ENCODE data around the gene SAT2. TPM values are rescaled to one million over a fixed set of nuclear protein-coding genes. Genes with fewer than 3 reads are reported as not detected.

Gene SAT2
- 10 to 100 TPM; 14.3 to 16.9 TPM for total RNA-seq

DNA sequence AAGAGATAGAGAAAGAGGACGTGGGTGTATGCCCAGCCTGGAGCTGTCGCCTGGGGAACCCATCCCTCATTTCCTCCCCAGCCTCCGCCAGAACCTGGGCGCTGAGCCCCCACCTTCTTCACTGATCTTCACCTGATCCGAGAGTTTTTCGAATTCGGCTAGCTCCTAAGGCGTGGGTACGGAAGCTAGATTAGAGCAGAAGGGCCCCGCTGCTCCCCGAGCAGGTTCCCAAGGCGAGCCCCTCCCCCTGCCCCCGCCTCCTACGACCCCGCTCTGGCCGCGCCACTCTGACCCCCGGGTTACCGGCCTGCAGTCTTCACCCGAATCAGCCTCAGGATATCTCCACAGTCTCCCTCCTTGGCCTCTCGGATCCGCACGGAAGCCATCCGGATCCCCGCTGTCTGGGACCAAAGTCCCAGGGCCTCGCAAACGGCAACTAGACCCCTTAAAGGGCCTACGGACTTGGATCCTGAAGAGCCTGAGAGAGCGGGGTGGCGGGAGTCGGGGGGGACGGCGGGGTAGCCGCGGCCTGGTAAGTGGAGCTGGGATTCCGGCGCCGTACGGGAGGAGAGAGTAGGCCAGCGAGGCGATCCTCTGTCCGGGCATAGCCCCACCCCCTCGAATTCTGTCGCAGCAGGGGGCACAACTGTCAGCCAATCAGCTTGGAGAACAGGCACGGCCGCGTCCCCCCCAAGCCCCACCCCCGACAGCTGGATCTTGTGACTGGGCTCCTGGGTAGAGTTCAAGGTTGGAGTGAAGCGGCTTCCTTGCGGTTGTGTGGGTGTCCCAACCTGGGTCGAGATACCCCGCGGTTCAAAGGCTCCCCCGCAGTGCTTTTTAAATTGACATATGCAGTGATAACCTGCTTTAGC is at the start of gene SAT2:
TSS of gene SAT2 (minus strand) at position 572 of the 872 bp plus-strand sequence. CDS start at position 386, 186 bp downstream.
- intact Hi-C loops (cut with micrococcal nuclease), result loop anchor here (1.0 kb wide), 1 partner anchor 12 kb away; no protein-coding TSS in a partner anchor
- H3K36me3 Mint-ChIP-seq (ENCODE audit: low read depth), result peaks cover 1% of the 10 kb centered on the region
- H3K4me3 Mint-ChIP-seq, result peak within 1 kb of the TSS; percentile 88
- H3K27me3 Mint-ChIP-seq (ENCODE audit: low read depth), result no peaks in the 10 kb centered on the region
- CTCF ChIA-PET, result interaction anchor here (1.0 to 2.7 kb wide), 6 partner anchors 13 to 59 kb away, joined by 3 to 20 read pairs (median 5); partner anchors contain the start of genes FXR2, SOX15 and TP53
- no peaks in the 10 kb centered on the region for H3K9me3 Mint-ChIP-seq
- peak; percentile 86 for DNase-seq
- peak within 1 kb of the TSS; percentile 30 for H3K27ac Mint-ChIP-seq
- H3K4me1 Mint-ChIP-seq (ENCODE audit: low read depth), result peaks cover 7% of the 10 kb centered on the region

- no peak for DNase-seq
- Mint-ChIP-seq H3K27ac (no peak overlapping the region), H3K4me1 (ENCODE audit: low read depth) (peaks cover 2% of the 10 kb centered on the region), H3K4me3 (no peak overlapping the region), H3K9me3 (peaks cover 9% of the 10 kb centered on the region), H3K27me3 (ENCODE audit: low read depth) (no peaks in the 10 kb centered on the region), H3K36me3 (ENCODE audit: low read depth) (peaks cover 33% of the 10 kb centered on the region)
- CTCF ChIA-PET, result no interaction called here
- intact Hi-C loops (cut with micrococcal nuclease), result no loop called here
Measured at GRCh38 chr17:7676533-7676932, 48.9 kb upstream of the SAT2 start.

DNA sequence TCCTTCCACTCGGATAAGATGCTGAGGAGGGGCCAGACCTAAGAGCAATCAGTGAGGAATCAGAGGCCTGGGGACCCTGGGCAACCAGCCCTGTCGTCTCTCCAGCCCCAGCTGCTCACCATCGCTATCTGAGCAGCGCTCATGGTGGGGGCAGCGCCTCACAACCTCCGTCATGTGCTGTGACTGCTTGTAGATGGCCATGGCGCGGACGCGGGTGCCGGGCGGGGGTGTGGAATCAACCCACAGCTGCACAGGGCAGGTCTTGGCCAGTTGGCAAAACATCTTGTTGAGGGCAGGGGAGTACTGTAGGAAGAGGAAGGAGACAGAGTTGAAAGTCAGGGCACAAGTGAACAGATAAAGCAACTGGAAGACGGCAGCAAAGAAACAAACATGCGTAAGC is 47.3 kb upstream of the SAT2 start:
- no peak overlapping the region for H3K4me3 Mint-ChIP-seq
- CTCF ChIA-PET, result interaction anchor here (0.6 to 1.1 kb wide), 2 partner anchors 47 to 258 kb away, joined by 3 to 4 read pairs; partner anchors contain the start of gene SAT2
- peaks cover 2% of the 10 kb centered on the region for H3K4me1 Mint-ChIP-seq (ENCODE audit: low read depth)
- no peak for DNase-seq
- peaks cover 40% of the 10 kb centered on the region for H3K36me3 Mint-ChIP-seq (ENCODE audit: low read depth)
- peaks cover 9% of the 10 kb centered on the region for H3K9me3 Mint-ChIP-seq
- intact Hi-C loops (cut with micrococcal nuclease), result no loop called here
- H3K27ac Mint-ChIP-seq, result no peak overlapping the region
- no peaks in the 10 kb centered on the region for H3K27me3 Mint-ChIP-seq (ENCODE audit: low read depth)

DNA sequence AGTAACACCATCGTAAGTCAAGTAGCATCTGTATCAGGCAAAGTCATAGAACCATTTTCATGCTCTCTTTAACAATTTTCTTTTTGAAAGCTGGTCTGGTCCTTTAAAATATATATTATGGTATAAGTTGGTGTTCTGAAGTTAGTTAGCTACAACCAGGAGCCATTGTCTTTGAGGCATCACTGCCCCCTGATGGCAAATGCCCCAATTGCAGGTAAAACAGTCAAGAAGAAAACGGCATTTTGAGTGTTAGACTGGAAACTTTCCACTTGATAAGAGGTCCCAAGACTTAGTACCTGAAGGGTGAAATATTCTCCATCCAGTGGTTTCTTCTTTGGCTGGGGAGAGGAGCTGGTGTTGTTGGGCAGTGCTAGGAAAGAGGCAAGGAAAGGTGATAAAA is 45.6 kb upstream of the SAT2 start:
- CTCF ChIA-PET, result interaction anchor here (0.6 to 1.9 kb wide), 17 partner anchors 12 to 320 kb away, joined by 3 to 7 read pairs (median 3); partner anchors contain the start of genes DNAH2, SAT2 and TP53
- no peak overlapping the region for H3K27ac Mint-ChIP-seq
- intact Hi-C loops (cut with micrococcal nuclease), result no loop called here
- peaks cover 2% of the 10 kb centered on the region for H3K4me1 Mint-ChIP-seq (ENCODE audit: low read depth)
- peak; percentile 71 for DNase-seq
- no peaks in the 10 kb centered on the region for H3K27me3 Mint-ChIP-seq (ENCODE audit: low read depth)
- H3K36me3 Mint-ChIP-seq (ENCODE audit: low read depth), result peaks cover 42% of the 10 kb centered on the region
- H3K9me3 Mint-ChIP-seq, result peaks cover 9% of the 10 kb centered on the region
- no peak overlapping the region for H3K4me3 Mint-ChIP-seq

- DNase-seq, result no peak
- Mint-ChIP-seq H3K27ac (no peak overlapping the region), H3K4me1 (ENCODE audit: low read depth) (no peaks in the 10 kb centered on the region), H3K9me3 (peaks cover 3% of the 10 kb centered on the region), H3K4me3 (no peak overlapping the region), H3K27me3 (ENCODE audit: low read depth) (no peaks in the 10 kb centered on the region), H3K36me3 (ENCODE audit: low read depth) (peaks cover 25% of the 10 kb centered on the region)
- CTCF ChIA-PET, result interaction anchor here (0.6 kb wide), 1 partner anchor 299 kb away, joined by 3 read pairs; no protein-coding TSS in a partner anchor
- intact Hi-C loops (cut with micrococcal nuclease), result no loop called here
Measured at GRCh38 chr17:7668482-7668881, 40.9 kb upstream of the SAT2 start.

GRCh38 chr17:7667656-7668406 is 40.2 kb upstream of the SAT2 start:
- DNase-seq, result no peak
- no peaks in the 10 kb centered on the region for H3K9me3 Mint-ChIP-seq
- no peak overlapping the region for H3K4me3 Mint-ChIP-seq
- no peaks in the 10 kb centered on the region for H3K4me1 Mint-ChIP-seq (ENCODE audit: low read depth)
- intact Hi-C loops (cut with micrococcal nuclease), result no loop called here
- H3K27me3 Mint-ChIP-seq (ENCODE audit: low read depth), result no peaks in the 10 kb centered on the region
- H3K27ac Mint-ChIP-seq, result no peak overlapping the region
- peaks cover 20% of the 10 kb centered on the region for H3K36me3 Mint-ChIP-seq (ENCODE audit: low read depth)
- CTCF ChIA-PET, result interaction anchor here (0.6 to 1.0 kb wide), 2 partner anchors 20 to 58 kb away, joined by 3 to 4 read pairs; partner anchors contain the start of gene TP53

- intact Hi-C loops (cut with micrococcal nuclease), result no loop called here
- H3K36me3 Mint-ChIP-seq (ENCODE audit: low read depth), result no peaks in the 10 kb centered on the region
- H3K4me1 Mint-ChIP-seq (ENCODE audit: low read depth), result peaks cover under 1% of the 10 kb centered on the region
- peaks cover 6% of the 10 kb centered on the region for H3K27me3 Mint-ChIP-seq (ENCODE audit: low read depth)
- no peak for DNase-seq
- H3K4me3 Mint-ChIP-seq, result no peak overlapping the region
- H3K9me3 Mint-ChIP-seq, result no peaks in the 10 kb centered on the region
- CTCF ChIA-PET, result interaction anchor here (0.6 to 2.4 kb wide), 3 partner anchors 17 to 57 kb away, joined by 3 to 9 read pairs (median 3); no protein-coding TSS in a partner anchor
- H3K27ac Mint-ChIP-seq, result no peak overlapping the region
Measured at GRCh38 chr17:7656958-7657609, 29.5 kb upstream of the SAT2 start.

GRCh38 chr17:7655541-7655840 is 27.9 kb upstream of the SAT2 start:
- no peak overlapping the region for H3K4me3 Mint-ChIP-seq
- H3K4me1 Mint-ChIP-seq (ENCODE audit: low read depth), result peaks cover 10% of the 10 kb centered on the region
- no peak for DNase-seq
- no peak overlapping the region for H3K27ac Mint-ChIP-seq
- H3K9me3 Mint-ChIP-seq, result no peaks in the 10 kb centered on the region
- intact Hi-C loops (cut with micrococcal nuclease), result no loop called here
- peaks cover 15% of the 10 kb centered on the region for H3K27me3 Mint-ChIP-seq (ENCODE audit: low read depth)
- CTCF ChIA-PET, result interaction anchor here (0.6 to 2.4 kb wide), 2 partner anchors 23 to 75 kb away, joined by 4 to 9 read pairs; no protein-coding TSS in a partner anchor
- no peaks in the 10 kb centered on the region for H3K36me3 Mint-ChIP-seq (ENCODE audit: low read depth)

- CTCF ChIA-PET, result interaction anchor here (0.6 to 2.4 kb wide), 2 partner anchors 22 to 76 kb away, joined by 4 to 9 read pairs; no protein-coding TSS in a partner anchor
- peaks cover 15% of the 10 kb centered on the region for H3K4me1 Mint-ChIP-seq (ENCODE audit: low read depth)
- peaks cover 20% of the 10 kb centered on the region for H3K27me3 Mint-ChIP-seq (ENCODE audit: low read depth)
- no peak overlapping the region for H3K27ac Mint-ChIP-seq
- DNase-seq, result no peak
- intact Hi-C loops (cut with micrococcal nuclease), result loop anchor here (5.0 kb wide), 1 partner anchor 62 kb away; the partner anchor contains the start of gene DNAH2
- no peak overlapping the region for H3K4me3 Mint-ChIP-seq
- H3K9me3 Mint-ChIP-seq, result no peaks in the 10 kb centered on the region
- H3K36me3 Mint-ChIP-seq (ENCODE audit: low read depth), result no peaks in the 10 kb centered on the region
Measured at GRCh38 chr17:7654832-7655540, 27.4 kb upstream of the SAT2 start.

DNA sequence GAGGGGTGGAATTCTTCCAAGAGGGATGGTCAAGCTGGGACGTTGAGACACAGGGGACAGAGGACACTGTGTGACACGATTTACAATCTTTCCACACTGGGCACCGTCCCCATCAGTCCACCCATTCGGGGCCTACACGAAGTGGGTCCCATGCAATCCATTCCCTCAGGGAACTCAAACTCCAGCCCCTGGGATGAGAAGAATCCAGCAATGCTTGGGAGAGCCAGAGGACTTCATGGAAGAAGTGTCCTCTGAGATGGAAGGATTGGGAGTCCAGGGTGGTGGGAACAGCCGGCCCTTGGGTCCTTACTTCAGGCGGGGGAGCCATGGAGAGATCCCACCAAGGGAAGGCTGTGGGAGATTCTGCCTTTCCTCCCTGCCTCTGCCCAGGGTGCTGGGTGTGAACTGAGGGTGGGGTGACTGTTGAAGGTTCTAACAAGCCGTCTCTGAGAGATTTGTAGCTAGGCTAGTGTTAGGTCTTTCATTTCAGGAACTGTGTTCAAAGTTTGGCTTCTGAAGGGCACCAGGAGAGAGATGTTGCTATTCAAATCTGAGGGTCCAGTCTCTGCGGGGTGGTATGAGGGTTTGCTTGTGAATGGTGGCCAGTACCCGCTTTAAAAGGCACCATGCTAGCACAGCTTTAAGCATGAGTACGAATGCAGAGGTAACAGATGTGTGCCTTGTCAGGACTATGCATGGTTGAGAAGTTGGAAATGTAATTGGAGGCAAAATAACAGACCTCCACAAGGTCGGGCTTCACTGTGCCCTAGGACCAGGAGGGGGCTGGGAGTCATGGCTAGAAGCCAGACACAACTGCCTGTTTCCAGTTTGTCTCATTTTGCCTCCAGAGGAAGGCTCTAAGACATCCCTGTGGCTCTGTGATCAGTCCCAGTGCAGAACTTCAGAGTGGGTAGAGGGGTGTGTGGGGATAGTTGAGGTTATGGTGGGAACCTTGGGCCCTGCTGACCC is 25.1 kb upstream of the SAT2 start:
- peaks cover 18% of the 10 kb centered on the region for H3K4me1 Mint-ChIP-seq (ENCODE audit: low read depth)
- DNase-seq, result no peak
- no peaks in the 10 kb centered on the region for H3K36me3 Mint-ChIP-seq (ENCODE audit: low read depth)
- CTCF ChIA-PET, result interaction anchor here (0.5 to 0.7 kb wide), 2 partner anchors 30 to 208 kb away, joined by 3 read pairs; no protein-coding TSS in a partner anchor
- intact Hi-C loops (cut with micrococcal nuclease), result loop anchor here (5.0 kb wide), 1 partner anchor 65 kb away; the partner anchor contains the start of gene DNAH2
- H3K27me3 Mint-ChIP-seq (ENCODE audit: low read depth), result peaks cover 22% of the 10 kb centered on the region
- H3K4me3 Mint-ChIP-seq, result no peak overlapping the region
- H3K27ac Mint-ChIP-seq, result no peak overlapping the region
- H3K9me3 Mint-ChIP-seq, result no peaks in the 10 kb centered on the region
